Lower leg skin (tissue), 4 donors: ENCODE results near the gene TMEM163. TPM values are rescaled to one million over a fixed set of nuclear protein-coding genes. Genes with fewer than 3 reads are reported as not detected.

Experiments
- DNase-seq, 2 donors: peaks; one replicate each; pipeline ENCODE4 v3.0.0-alpha.2; 2019; ENCODE audit warnings: low spot score in 2 of 2
- H3K4me3 ChIP-seq: fragments of 200-600 bp; sonication (generic); 2 replicates; pipeline ENCODE4 v1.5.1; 2017; ENCODE audit warnings: mild to moderate bottlenecking, low read depth; ENCODE audit not compliant: poor library complexity, severe bottlenecking
- CTCF ChIP-seq, 3 donors: fragments of 450-650 bp; IDR thresholded peaks; one replicate each; pipeline ENCODE4 v1.5.1; 2016; ENCODE audit warnings: antibody characterized with exemption in 3 of 3, mild to moderate bottlenecking in 3 of 3, moderate library complexity in 2 of 3
- POLR2A ChIP-seq, 2 donors: fragments of 450-650 bp; IDR thresholded peaks; one replicate each; pipeline ENCODE4 v1.6.1; 2016 to 2017; ENCODE audit warnings: antibody characterized with exemption in 2 of 2, mild to moderate bottlenecking in 1 of 2, moderate library complexity in 1 of 2
- WGBS, 2 donors: methylation state at CpG; one replicate each; pipeline ENCODE4 v1.1.5; 2018; 5-methylcytosine and 5-hydroxymethylcytosine counted together
- intact Hi-C: fragments of 100-400 bp; cut with DNase I; formaldehyde crosslinking; loops from one replicate; pipeline ENCODE4 v1.15.0; 2023; ENCODE audit warnings: low total_unique reads
- total RNA-seq, 4 donors: library from RNA; depleted of rRNA; stranded (reverse); fragments of >200 nt; gene quantifications; one replicate each; pipeline ENCODE4 v1.1.0, GENCODE V29; 2016

TMEM163 gene
- total RNA-seq, 4 donors from 2014 or later, result 0.19 to 0.46 TPM; not detected in 2

DNA sequence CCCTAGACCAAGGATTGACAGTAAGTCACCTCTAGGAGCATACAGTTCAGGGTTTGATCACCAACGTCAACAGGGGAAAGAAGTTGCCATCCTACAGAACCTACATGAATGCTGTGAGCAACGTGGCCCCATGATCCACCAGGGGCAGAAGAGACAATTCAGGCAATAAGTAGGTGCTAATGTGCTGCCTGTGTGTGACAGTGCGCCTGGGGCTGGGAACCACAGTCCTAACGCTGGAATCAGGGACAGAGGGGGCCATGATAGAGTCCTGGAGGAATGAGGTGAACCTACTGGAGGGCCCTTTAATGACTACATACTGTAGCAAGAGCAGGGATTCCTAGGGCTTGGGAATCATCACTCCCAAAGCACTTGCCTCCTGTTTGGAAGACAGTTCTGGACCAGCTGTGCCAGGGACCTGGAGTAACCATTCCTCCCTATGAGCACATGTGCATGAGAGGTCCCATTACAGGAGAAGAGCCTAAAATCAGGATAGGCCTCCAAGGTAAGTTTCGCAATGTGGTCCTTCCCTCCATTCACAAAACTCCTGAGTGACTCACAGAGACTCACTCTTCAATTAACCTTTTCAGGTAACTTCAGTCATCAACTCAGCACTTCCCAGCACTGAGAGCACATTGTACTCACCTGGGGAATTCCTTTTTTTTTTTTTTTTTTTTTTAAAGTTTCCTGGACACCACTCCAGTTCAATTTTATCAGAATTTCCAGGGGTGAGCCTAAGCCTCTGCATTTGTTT lies 214.0 kb downstream of the TMEM163 start:
- WGBS, 2 donors, result 67% methylated on average over 5 of the region's 5 CpGs
- no peak for TF ChIP-seq CTCF (IDR thresholded peaks at IDR 0.05)
- H3K4me3 ChIP-seq, result no peak overlapping the region
- intact Hi-C loops, result no loop called here
- DNase-seq, result peak in 1 of 2 donors; percentile 61

DNA sequence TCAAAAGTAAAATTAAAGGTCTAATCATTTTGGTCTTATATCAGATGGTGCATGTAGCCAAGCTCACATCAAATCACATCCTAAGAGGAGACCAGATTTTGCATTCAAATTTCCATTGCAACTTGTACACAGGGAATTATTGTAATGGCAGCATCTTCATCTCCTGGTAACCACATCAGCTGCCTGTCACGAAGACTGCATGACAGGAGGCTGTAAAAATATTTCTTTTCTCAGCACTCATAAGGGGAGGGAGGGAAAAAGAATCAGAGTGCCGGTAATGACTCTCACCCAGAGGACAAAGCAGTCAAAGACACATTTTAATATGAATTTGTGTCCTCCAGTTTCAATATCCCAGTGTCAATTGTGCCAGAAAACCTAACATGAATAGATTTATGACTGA lies 216.7 kb downstream of the TMEM163 start:
- 29 to 45% methylated on average over 2 of the region's 2 CpGs for WGBS, 2 donors
- intact Hi-C loops, result no loop called here
- TF ChIP-seq CTCF (IDR thresholded peaks at IDR 0.05) (no peak), POLR2A (IDR thresholded peaks at IDR 0.05) (no peak)
- H3K4me3 ChIP-seq, result no peak overlapping the region
- no peak for DNase-seq

DNA sequence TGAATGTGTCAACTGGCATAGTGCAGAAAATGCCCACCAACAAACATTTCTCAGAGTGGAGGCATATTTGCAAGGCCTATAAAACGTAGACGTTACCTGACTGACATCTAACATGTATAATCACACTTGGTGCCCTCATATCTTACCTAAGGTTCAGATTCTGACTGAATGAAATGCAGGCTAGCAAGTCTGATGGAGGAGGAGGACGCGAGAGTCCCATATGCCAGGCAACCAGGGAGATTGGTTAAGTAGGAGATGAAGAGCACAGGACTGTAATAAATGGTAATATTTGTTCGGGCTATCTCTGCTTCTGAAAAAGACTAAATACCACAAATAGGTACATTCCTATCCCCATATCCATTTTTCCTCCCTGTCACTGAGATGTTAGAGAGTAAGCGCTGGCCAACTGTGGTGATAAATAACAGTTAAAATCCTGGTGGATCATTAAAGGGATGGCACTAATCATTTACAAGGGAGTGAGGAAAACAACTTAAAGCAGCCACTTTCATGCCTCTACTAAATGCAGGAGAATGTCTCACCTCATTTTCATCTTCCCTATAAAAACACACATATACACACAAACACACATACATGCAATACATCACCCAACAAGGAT lies 217.2 kb downstream of the TMEM163 start:
- WGBS, 2 donors, result 86 to 88% methylated on average over 6 of the region's 6 CpGs
- no peak for TF ChIP-seq CTCF (IDR thresholded peaks at IDR 0.05)
- no peak for TF ChIP-seq POLR2A (IDR thresholded peaks at IDR 0.05)
- no peak overlapping the region for H3K4me3 ChIP-seq
- DNase-seq, result no peak
- intact Hi-C loops, result no loop called here

DNA sequence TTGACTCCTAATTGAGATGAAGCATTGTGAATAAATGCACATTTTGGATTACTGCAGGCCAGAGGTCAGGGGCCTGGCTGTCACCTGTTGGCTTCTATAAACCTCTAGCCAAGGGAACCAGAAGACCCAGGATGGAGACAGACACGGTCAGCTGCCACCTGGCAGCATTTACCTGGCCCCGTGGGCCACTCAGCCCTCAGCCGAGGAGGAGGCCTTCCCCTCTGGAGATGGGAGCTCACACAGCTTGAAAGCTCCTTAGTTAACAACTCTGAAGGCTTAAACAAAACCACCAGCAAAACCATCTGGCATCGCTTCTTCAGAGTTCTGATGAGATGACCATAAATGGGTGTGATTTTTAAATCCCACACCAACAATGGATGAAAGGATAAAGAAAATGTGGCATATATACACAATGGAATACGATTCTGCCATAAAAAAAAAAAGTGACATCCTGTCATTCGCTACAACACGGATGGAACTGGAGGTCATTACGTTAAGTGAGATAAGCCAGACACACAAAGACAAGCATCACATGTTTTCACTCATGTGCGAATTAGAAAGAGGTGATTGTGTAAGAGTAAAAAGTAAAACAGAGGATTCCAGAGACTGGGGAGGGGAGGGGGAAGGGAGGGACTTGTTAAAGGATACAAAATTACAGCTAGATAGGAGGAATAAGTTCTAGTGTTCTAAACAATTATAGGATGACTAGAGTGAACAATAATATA lies 218.4 kb downstream of the TMEM163 start:
- DNase-seq, result peak in 1 of 2 donors; percentile 45
- H3K4me3 ChIP-seq, result no peak overlapping the region
- intact Hi-C loops, result no loop called here
- 66 to 77% methylated on average over 9 of the region's 9 CpGs for WGBS, 2 donors
- TF ChIP-seq POLR2A (IDR thresholded peaks at IDR 0.05) (no peak), CTCF (IDR thresholded peaks at IDR 0.05) (no peak)

DNA sequence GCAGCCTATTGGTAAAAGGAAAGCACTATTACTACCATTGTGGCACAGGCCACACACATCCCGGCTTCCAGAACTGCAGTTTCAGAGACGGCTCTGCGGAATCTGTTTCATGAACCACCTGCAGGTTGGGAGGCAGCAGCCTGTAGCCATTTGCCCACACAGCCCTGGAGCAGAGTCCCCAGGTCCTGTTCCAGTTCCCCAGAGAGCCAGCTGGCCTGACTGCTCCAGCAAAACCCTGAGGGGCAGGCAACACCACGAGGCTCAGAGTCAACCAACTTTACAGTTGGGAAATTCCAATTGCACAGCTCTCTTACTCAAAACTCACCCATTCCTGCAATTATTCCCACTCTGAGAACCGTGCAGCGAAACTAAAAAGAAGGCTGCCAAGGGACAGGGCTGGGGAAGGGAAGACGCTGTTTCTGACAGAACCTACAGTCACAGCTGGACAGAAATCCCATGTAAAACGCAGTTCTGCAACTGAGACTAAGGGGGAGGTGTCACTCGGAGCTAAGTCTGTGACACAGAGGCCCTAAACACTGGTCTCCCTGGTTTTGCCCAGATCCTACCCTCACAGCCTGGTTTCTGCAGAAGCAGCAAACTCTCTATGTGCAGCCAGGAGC lies 219.4 kb downstream of the TMEM163 start:
- peak in 1 of 2 donors; percentile 68 for DNase-seq
- intact Hi-C loops, result no loop called here
- no peak overlapping the region for H3K4me3 ChIP-seq
- 62 to 63% methylated on average over 9 of the region's 9 CpGs for WGBS, 2 donors
- TF ChIP-seq POLR2A (IDR thresholded peaks at IDR 0.05) (no peak), CTCF (IDR thresholded peaks at IDR 0.05) (no peak)
